ELR (cell line): ENCODE results near the gene GLB1L3.
"Not testable (repeated sequence)": the region's sequence is repeated elsewhere in the genome, so short reads cannot be mapped to it uniquely, and the experiment has no call there.

Experiments used
- DNase-seq: peaks from one replicate; pipeline ENCODE4 v3.0.0-alpha.2; 2015; ENCODE audit warnings: low read depth

The GLB1L3 gene

DNA sequence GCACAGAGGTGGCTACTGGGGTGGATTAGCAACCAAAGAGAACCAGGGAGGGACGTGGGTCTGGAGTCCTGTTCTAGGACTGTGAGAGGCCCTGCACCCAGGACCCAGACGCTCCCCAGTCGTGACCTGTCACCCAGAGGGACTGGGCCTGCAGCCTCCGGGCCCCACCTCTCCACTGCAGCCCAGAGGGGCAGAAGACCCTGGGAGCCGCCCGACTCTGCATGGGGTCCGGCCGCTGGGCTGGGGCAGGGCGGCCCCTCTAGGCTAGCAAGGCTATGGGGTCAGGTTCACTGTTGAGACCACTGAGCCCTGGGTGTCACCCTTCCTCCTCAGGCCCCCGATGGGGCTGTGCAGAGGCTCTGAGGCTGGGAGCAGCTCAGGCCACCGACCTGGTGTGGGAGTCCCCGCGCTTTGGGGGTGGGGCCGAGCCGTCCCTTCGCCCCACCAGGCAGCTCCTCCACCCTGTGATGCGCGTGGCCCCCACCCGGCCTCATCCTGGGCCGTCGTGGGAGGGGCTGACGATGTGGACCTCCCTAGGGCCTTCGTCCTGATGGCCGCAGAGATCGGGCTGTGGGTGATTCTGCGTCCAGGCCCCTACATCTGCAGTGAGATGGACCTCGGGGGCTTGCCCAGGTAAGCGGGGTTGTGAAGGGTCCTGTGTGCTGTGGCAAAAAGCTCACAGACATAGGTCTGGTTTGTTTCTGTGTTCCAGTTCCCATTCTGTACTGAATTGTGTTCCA is 68.5 kb downstream of the GLB1L3 start:
- not testable (repeated sequence) for DNase-seq

DNA sequence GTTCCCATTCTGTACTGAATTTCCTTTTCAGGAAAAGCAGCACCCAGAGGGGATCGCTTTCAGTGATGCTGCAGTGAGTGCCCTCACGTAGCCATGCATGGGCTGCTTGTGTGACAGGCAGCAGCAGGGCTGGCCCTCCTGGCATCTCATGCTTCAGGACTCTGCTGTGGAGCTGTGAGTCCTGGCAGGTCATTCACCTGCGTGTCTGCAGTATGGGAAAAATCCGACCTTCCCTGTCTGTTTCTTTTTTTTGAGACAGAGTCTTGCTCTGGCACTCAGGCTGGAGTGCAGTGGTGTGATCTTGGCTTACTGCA is 69.0 kb downstream of the GLB1L3 start:
- DNase-seq, result no peak

DNA sequence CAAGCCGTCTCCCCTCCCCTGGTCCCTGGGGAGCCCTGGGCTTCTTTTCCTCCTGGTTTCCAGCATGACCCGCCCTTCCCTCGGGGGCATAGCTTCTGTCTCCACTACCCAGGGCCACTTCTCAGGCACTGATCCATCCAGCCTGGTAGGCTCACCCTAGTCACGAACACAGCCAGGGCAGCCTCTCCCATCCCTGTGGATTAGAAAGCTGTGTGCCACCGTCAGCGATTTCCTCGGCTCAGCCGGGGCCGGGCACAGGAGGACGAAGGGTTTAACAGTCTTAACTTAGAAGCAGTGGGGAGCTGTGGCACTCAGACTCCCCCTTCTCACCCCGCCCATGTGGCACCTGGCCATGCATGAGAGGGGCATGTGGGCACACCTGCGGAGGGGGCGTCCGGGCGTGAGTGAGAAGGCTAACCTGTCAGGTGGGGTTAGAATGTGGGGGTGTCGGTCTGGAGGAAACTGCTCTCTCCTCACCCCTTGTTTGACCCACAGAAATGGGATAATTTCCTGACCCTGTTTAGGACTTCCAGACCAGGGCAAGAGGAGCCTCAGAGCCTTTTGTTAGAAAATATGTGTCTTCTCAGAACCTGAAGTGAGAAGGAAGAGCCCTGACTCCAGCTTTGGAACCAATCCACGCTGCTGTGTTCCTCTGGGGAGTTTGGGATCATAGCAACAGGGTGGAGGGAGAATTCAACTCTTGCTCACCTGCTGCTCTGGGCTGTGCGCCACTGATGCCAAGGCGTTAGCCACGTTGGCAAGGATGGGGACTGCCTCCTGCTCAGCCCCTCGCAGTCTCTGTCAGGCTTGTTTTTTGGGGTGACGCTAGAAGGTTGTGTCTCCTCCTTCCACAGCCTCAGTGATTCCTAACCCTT is 70.2 kb downstream of the GLB1L3 start:
- DNase-seq, result no peak

DNA sequence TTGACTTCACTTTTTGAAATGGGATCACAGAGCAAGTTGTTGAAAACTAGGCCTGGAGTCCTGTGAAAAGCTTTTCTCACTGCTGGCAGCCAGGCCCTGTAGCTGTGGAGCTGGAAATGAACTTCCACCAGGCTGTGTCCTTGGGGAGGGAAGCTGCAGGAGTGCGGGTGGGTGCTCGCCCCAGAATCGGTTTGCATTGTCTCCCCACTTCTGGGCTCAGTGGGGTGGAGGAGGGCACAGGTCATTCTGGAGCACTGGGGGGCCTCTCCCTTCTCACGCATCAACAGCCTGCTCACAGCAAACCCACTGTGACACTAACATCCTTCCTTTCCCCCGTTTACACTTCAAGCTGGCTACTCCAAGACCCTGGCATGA is 70.8 kb downstream of the GLB1L3 start:
- DNase-seq, result no peak

- DNase-seq, result no peak
Observed at GRCh38 chr11:134347441-134347840, 71.3 kb downstream of the GLB1L3 start.

GRCh38 chr11:134349109-134349801 is 73.1 kb downstream of the GLB1L3 start:
- DNase-seq, result no peak

GRCh38 chr11:134349802-134350355 is 73.7 kb downstream of the GLB1L3 start:
- DNase-seq, result no peak

GRCh38 chr11:134350381-134350780 is 74.2 kb downstream of the GLB1L3 start:
- DNase-seq, result no peak

DNA sequence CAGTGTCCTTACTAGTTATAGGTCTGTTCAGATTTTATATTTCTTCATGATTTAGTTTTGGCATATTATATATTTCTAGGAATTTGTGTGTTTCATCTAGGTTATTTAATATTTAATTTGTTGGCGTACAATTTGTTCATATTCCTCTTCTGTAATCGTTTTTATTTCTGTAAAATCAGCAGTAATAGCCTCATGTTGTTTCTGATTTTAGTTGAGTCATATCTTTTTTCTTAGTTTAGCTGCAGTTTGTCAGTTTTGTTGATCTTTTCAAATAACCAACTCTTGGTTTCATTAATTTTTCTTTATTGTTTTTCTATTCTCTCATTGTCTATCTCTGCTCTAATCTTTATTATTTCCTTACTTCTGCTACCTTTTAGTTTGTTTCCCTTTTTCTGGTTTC is 75.9 kb downstream of the GLB1L3 start:
- no peak for DNase-seq

DNA sequence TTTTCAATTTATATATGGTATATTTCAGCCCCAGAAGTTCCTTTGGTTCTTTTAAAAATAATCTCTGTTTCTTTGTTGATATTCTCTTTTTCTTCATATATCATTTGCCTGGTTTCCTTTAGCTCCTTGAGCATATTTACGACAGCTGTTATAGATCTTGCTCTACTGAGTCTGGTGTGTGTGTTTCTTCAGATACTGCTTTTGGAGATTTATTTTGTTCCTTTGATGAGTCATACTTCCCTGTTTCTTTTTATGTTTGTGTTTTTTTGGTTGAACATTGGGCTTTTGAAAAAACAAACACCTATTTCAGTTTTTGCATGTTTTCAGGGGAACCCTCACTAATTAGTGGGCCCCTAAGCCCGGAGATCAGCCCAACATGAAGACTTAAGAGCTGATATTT is 79.0 kb downstream of the GLB1L3 start:
- DNase-seq, result no peak

- no peak for DNase-seq
Observed at GRCh38 chr11:134355656-134356055, 79.5 kb downstream of the GLB1L3 start.

GRCh38 chr11:134356656-134357544 is 80.7 kb downstream of the GLB1L3 start:
- no peak for DNase-seq

DNA sequence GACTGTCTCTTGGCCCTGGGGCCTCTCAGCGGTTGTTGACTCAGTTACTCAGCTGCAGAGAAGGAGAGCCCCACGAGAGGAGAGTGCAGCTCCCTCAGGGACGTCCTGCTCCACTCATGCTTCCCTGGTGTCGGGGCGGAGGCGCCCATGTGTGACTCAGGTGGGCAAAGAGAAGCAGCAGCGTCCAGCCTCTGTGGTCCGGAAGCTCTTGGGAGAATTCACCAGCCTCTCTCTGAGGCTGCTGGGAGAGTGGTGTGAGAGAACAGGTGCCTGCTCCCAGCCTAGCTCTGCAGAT is 81.3 kb downstream of the GLB1L3 start:
- DNase-seq, result no peak

DNA sequence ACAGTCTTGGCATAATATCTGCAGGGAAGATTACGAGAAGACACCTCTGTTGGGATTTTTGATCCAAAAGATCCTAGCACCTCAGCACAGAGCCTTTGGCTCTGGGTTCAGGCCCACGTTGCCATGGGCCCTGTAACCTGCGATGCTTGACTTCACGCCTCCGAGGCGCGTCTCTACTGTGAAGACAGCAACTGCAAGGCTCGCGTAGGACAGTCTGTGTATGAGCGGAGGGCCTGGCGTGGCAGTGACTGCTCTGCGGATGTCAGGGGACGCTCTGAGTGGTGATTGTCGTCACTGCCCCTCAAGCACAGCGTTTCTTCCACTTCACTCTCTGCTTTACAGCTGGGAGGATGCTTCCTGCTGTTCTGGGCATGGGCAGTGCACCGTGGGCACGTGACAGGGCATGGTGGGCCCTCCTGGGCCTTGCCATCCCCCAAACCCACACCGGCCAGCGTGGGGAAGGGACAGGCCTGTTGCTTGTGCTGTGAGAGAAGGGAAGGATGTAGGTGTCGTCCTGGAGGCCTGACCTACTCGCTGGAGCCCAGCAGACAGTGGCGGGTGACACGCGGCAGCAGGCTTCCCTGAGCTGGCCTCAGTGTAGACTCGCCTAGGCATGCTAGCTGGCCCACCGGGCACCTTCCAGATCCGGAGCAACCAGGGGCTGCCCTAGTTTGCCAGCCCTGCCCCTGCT is 82.1 kb downstream of the GLB1L3 start:
- no peak for DNase-seq

DNA sequence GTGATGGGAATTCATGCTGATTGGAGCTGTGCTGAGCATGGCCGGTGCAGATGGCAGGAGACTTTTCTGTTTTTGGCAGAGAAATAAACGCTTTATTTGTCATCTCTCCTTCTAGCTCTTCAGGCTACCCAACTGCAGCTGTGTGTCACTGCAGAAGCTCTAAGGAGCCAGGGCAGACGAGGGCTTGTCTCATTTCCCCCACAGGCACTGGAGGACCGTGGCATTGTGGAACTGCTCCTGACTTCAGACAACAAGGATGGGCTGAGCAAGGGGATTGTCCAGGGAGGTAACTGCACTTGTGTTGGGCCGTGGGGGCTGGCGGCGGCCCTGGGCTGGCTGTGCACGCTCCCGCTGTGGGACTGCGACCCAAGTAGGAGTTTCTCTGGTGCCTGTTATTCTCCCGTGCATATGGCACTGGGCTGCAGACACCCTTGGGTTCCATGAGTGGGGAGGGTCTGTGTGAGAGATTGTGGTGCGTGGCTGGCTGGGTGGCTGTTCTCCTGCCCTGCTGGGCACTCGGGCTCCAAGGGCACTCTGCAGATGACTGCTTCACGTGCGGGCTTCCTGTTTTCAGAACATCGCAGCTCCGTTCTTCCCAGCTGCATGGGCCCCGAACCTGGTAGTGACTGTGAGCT is 82.8 kb downstream of the GLB1L3 start:
- DNase-seq, result no peak

DNA sequence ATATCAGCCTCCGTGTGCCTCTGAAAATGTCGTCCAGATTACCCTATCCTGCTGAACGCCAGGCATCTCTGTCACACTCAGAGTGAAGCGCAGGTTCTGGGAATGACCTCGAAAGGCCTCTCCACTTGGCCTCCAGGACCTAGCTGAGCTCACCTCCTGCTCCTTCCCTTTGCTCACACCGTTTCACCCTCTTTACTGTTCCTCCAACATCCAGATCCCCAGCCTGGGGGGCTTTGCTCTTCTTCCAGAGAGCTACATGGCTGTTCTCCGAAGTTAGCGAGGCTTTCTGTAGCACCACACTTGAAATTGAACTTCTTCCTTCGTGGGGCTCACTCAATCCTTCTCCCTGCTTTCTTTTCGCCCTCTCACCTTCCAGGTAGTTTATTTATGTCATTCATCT is 83.5 kb downstream of the GLB1L3 start:
- no peak for DNase-seq

DNA sequence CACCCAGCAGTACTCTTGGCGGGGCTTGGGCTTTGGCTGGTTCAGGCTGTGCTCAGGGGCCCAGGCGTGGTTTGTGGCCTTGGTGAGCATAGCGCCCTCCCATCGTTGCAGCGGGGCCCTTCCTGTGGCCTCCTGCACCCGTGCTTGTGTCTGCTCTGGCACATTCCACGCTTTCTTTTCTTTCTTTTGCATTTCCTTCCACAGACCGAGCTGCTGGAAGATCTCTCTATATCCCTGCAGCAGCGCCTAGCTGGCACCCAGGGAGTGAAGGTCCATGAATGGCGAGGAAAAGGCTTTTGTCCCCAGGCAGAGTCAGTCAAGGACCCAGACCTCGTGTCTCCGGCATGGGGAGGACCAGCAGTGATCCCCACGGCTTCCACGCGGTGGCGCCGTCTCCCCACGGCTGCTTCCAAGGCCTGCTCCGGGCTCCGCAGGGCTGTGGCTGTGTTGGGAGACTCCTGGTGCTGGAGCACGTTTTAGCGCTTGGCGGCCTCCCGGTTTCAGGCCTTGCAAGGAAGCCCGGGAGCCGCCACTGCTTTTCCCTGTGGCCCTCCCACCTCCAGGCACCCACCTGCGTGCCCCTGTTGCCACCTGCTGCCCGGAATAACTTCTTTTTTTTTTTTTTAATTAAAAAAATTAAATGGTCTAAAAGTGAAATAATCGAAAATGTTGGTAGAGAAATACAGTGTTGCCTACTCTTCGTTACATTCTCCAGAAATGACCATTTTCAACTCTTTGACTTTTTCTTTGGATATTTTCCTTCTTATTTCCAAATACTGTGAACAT is 84.1 kb downstream of the GLB1L3 start:
- DNase-seq, result peak; percentile 28

- no peak for DNase-seq
Observed at GRCh38 chr11:134361661-134362060, 85.5 kb downstream of the GLB1L3 start.

DNA sequence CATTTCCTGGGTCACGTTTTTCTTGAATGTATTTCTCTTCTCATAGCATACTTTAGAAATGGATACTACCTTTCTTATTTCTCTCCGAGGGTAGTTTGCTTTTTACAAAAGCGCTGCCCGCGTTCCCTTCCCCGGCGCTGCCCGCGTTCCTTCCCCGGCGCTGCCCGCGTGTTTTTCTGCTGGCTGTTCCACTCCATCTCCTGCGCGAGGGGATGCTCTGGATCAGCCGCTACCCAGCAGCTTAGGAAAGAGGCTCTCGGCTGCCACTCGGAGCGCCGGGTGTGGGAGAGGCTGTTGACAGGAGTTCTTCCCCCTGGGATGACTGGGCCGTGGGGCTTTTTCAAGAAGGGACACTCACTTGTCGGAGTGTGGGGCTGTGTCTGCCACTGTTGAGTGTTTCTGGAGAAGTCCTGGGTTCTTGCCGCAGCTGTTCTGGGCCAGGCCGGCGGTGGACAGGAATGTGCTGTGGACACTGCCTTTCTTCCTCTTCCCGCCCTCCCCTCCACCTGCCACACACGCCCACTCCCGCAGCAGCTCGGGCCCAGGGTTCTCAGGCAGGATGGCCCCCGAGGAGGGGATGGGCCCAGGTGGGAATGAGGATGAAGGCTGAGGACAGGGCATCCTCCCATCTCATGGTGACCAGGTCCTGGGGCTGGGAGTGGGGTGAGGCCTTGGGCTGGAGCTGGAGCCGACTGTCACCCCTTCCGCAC is 86.2 kb downstream of the GLB1L3 start:
- DNase-seq, result no peak
